Effector memory CD4-positive, alpha-beta T cell (primary cell): ENCODE measurements around the gene GREB1L.

Source experiments
- DNase-seq, 3 donors: peaks; one replicate each; pipeline ENCODE4 v3.0.0-alpha.2; 2020
- H3K27ac ChIP-seq: 2 replicates; pipeline ENCODE4 v1.7.0; 2013; ENCODE audit warnings: mild to moderate bottlenecking, low read length, moderate library complexity; ENCODE audit not compliant: insufficient read depth, poor library complexity, severe bottlenecking
- H3K27me3 ChIP-seq: replicated peaks from 2 replicates; pipeline ENCODE4 v1.7.0; 2013; ENCODE audit warnings: mild to moderate bottlenecking, low read length; ENCODE audit not compliant: insufficient read depth, control insufficient read depth, poor library complexity, severe bottlenecking
- H3K36me3 ChIP-seq: 2 replicates; pipeline ENCODE4 v1.7.0; 2013; ENCODE audit warnings: mild to moderate bottlenecking, low read length, moderate library complexity; ENCODE audit not compliant: control insufficient read depth, insufficient read depth
- H3K4me1 ChIP-seq: 2 replicates; pipeline ENCODE4 v1.7.0; 2013; ENCODE audit warnings: low read length, mild to moderate bottlenecking; ENCODE audit not compliant: control insufficient read depth, insufficient read depth, poor library complexity, severe bottlenecking
- H3K4me3 ChIP-seq: 2 replicates; pipeline ENCODE4 v1.7.0; 2013; ENCODE audit warnings: low read length, low read depth, mild to moderate bottlenecking; ENCODE audit not compliant: insufficient read depth, poor library complexity, severe bottlenecking
- H3K9me3 ChIP-seq: 2 replicates; pipeline ENCODE4 v1.7.0; 2013; ENCODE audit warnings: mild to moderate bottlenecking, low read length, moderate library complexity; ENCODE audit not compliant: control insufficient read depth

The GREB1L gene

DNA sequence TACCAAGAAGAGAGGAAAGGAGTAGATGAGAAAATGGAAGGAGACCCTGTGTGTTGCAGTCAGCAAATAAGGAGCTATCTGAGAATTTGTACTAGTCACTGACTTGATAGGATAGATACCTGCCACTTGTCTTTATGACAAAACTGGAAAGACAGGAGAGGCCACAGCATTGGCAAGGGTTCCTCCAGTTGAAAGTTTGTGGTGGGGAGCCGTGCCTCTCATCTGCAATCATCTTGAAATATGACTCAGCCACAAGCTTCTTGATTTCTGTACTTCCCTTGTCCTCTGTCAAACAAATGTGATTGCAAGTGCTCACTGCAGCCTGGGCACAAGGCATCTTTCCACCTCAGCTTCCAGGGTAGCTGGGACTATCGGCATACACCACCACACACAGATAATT lies 99.1 kb downstream of the GREB1L start:
- H3K27ac ChIP-seq = no peak overlapping the region
- no peaks in the 10 kb centered on the region for H3K9me3 ChIP-seq
- no peaks in the 10 kb centered on the region for H3K27me3 ChIP-seq
- no peak overlapping the region for H3K4me3 ChIP-seq
- no peaks in the 10 kb centered on the region for H3K4me1 ChIP-seq
- H3K36me3 ChIP-seq = no peaks in the 10 kb centered on the region
- DNase-seq = no peak

DNA sequence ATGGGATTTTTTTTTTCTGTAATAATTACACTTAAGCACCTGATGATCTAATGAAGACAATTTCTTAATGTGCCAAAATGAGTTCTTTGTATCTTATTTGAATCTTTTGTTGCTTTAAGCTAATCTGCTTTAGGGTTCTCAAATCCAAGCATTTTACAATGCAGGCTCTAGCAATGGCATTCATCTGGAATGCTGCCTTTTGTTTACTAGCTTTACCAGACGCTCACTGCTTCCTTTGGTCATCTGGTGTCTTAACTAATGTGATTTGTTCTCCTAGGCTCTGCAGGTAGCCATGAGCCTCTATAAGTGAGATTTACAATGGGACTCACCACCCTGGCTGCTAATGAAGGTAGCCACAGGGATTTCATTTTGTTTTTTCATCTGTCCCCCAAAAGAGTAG lies 100.3 kb downstream of the GREB1L start:
- Histone ChIP-seq H3K36me3 (no peaks in the 10 kb centered on the region), H3K4me1 (no peaks in the 10 kb centered on the region), H3K4me3 (no peak overlapping the region), H3K27me3 (no peaks in the 10 kb centered on the region), H3K27ac (no peak overlapping the region), H3K9me3 (no peaks in the 10 kb centered on the region)
- DNase-seq = no peak

DNA sequence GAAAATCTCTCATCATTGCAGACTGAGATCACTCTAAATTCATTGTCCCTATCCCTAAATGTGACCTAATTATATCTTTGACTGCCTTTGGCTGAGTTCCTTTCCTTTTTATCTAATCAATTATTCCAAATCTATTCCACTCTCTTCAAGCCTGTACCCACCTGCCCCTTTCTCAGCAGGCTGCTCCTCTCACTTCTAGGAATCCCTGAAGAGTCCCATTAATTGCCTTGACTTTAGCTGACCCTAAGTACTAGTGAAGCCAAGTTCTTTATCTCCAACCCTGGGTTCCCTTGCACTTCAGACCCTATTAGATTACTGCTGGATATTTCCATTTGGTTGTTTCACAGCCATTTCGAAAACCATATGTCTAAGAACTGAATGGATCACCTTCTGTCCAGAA lies 102.8 kb downstream of the GREB1L start:
- Histone ChIP-seq H3K27me3 (no peaks in the 10 kb centered on the region), H3K4me3 (no peak overlapping the region), H3K9me3 (no peaks in the 10 kb centered on the region), H3K36me3 (no peaks in the 10 kb centered on the region), H3K4me1 (no peaks in the 10 kb centered on the region), H3K27ac (no peak overlapping the region)
- DNase-seq = no peak

DNA sequence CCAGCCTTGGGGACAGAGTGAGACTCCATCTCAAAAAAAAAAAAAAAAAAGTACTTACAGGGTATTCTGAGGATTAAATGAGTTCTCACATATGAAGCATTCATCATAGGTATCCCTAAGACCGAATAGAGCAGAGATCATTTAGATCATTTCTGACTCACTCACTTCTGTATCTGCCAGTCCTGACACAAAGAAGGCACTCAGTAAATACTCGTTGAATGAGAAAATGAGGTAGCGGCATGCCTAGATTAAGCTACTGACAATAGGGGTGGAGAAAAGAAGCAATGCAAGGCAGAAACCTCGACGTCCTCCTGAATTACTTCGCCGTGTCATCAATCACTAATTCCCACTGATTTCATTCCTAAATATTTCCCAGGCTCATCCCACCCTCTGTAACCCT lies 103.8 kb downstream of the GREB1L start:
- Histone ChIP-seq H3K27ac (no peak overlapping the region), H3K9me3 (no peaks in the 10 kb centered on the region), H3K27me3 (no peaks in the 10 kb centered on the region), H3K36me3 (no peaks in the 10 kb centered on the region), H3K4me3 (no peak overlapping the region), H3K4me1 (no peaks in the 10 kb centered on the region)
- no peak for DNase-seq

DNA sequence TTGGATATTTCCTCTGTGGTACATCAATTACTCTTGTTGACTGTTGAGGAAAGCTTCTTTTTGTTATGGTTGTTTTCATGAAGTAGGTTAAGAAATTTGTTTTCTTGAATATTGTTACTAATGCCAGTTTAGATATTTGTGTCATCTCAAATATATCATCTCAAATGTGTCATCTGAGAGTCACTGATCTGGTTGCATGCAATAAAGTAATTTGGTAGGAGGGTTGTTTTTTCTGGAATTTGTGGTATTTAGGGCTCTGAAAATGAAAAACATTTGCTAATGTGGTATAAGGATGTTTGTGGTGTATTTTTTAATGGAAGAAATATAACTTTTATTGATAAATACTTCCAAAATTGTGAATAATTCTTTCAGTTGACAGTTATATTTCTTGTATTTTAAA lies 117.7 kb downstream of the GREB1L start:
- Histone ChIP-seq H3K9me3 (no peaks in the 10 kb centered on the region), H3K27ac (no peak overlapping the region), H3K4me1 (no peaks in the 10 kb centered on the region), H3K4me3 (no peak overlapping the region), H3K27me3 (no peaks in the 10 kb centered on the region), H3K36me3 (no peaks in the 10 kb centered on the region)
- DNase-seq = no peak

DNA sequence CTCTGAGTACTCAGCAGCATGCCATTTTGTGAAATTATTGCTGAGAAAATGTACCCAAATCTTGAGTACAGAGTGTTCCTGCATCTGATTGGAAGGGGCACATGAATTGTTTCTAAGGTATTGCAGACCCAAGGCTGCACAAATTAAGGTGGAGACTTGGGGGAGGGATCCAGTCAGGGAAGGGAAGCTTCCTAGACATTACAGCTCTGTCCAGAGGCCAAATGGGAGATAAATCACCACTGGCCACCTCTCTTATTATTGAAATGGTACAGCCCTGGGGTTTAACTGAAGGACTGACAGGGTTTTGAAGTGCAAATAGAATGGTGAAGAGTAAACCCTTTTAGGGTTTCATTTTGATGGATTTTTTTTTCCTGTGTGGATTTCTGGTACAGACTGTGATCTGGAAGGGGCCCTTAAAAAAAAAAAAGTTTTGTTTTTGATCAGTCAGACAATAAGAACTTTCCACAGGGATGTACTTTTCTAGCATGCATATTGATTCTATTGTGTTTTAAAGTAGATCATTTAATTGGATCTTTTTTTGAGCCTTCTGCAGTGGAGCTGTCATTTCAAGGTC lies 119.4 kb downstream of the GREB1L start:
- Histone ChIP-seq H3K27me3 (no peaks in the 10 kb centered on the region), H3K4me1 (no peaks in the 10 kb centered on the region), H3K36me3 (no peaks in the 10 kb centered on the region), H3K27ac (no peak overlapping the region), H3K4me3 (no peak overlapping the region), H3K9me3 (no peaks in the 10 kb centered on the region)
- DNase-seq = no peak

DNA sequence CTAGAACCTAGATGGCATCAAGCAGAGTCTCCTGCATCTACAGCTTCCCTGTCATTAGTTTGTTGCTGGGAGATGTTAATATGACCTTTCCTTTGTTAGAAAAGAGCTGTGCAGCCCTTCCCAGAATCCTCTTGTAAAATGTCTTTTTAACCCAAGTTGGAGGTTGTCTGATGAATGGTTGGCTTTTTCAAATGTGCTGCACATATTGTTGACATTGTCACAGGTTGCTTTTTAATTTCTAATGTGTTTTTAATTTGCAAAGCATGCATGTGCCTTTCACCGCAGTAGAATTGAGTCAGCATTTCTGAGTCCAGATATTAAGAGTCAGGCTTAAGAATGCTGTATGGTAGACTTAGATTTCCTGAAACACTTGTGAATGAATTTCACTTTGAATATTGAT lies 120.8 kb downstream of the GREB1L start:
- H3K27me3 ChIP-seq = no peaks in the 10 kb centered on the region

DNA sequence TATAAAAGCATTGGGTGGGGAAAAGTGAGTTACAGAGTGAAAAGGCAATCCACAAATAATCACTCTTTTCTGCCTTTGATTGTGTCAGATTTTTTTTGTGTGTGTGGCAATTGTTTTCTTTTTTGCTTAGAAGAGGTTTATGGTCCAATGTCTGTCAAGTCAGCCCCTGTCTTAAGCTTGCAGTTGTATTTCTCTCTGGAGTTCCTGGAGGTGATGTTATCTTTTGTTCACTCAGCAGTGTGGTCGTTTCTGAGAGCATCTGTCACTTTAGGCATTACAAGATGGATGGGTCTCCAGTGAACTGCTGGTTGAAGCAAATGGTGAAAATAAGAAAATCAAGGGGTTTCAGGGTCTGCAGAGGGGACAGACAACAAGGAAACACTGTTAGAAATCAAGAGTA lies 121.3 kb downstream of the GREB1L start:
- no peak for DNase-seq
- H3K36me3 ChIP-seq = no peaks in the 10 kb centered on the region
- no peaks in the 10 kb centered on the region for H3K4me1 ChIP-seq
- H3K9me3 ChIP-seq = no peaks in the 10 kb centered on the region
- H3K4me3 ChIP-seq = no peak overlapping the region
- H3K27me3 ChIP-seq = no peaks in the 10 kb centered on the region
- no peak overlapping the region for H3K27ac ChIP-seq

More for the DNA sequence above, 120.8 kb downstream of the GREB1L start:
- no peak overlapping the region for H3K27ac ChIP-seq
- H3K9me3 ChIP-seq = no peaks in the 10 kb centered on the region
- no peak for DNase-seq
- H3K4me3 ChIP-seq = no peak overlapping the region
- no peaks in the 10 kb centered on the region for H3K36me3 ChIP-seq
- H3K4me1 ChIP-seq = no peaks in the 10 kb centered on the region

DNA sequence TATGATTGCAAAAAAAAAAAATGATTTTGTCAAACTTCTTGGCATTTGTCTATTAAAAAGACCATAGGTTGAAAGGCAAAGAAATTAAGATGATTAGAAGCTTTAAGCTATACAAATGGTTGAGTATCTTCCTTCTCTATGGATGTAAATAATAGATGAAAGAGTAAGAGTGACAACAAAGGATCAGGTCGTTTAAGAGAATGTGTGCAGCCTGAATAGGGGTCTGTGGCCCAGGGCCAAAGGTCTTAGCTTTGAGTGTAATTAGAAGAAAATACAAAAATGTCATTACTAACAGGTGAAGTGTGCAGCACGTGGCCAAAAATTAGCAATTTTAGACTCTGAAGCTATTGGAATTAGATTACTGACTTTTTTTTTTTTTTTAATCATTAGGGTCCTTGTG lies 122.4 kb downstream of the GREB1L start:
- H3K4me1 ChIP-seq = no peaks in the 10 kb centered on the region
- H3K27me3 ChIP-seq = no peaks in the 10 kb centered on the region
- DNase-seq = no peak
- H3K4me3 ChIP-seq = no peak overlapping the region
- H3K36me3 ChIP-seq = no peaks in the 10 kb centered on the region
- no peak overlapping the region for H3K27ac ChIP-seq
- no peaks in the 10 kb centered on the region for H3K9me3 ChIP-seq

DNA sequence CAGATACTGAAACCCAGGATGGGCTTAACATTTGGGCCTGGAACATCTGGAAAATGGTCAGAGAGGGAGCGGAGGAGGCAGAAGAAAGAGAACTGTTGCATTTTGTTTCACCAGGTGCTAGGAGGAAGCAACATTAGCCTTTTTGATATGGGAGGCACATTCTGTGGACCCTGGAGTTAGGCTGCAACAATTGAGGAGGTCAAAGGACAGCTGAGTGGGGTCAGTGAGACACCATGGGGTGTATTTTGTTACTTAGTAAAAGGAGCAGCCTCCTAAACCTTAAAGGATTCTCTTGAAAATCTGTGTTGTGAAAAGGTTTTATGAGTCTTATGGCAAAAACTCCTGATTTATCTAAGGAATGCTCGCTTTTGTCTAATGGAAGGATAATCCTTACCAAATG lies 124.9 kb downstream of the GREB1L start:
- Histone ChIP-seq H3K27me3 (no peaks in the 10 kb centered on the region), H3K4me3 (no peak overlapping the region), H3K36me3 (no peaks in the 10 kb centered on the region), H3K27ac (no peak overlapping the region), H3K4me1 (no peaks in the 10 kb centered on the region), H3K9me3 (no peaks in the 10 kb centered on the region)
- no peak for DNase-seq

DNA sequence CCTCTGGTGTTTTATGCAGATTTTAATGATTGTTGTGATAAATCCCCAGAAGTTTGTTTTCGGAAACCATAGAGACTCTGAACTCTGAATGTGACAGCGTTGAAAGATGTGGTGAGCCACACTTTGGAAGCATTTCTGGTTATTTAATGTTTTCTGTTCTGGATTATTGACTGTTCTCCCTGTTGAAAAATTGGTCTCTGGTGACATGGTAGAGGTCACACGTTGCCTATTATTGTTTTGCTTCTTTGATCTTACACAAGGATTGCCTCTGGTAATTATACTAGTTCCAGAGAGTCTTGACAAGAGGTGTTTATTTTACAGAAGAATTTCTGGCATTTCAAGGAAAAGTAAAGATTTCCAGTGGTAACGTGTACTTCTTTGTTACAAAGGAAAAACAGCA lies 127.1 kb downstream of the GREB1L start:
- Histone ChIP-seq H3K4me1 (no peaks in the 10 kb centered on the region), H3K4me3 (no peak overlapping the region)
- no peak for DNase-seq

More for the DNA sequence above, 127.1 kb downstream of the GREB1L start:
- Histone ChIP-seq H3K36me3 (no peaks in the 10 kb centered on the region), H3K9me3 (no peaks in the 10 kb centered on the region), H3K27ac (no peak overlapping the region), H3K27me3 (no peaks in the 10 kb centered on the region)
